Suprapubic skin (tissue), 4 donors: ENCODE data around the gene EPHA10. TPM values are rescaled to one million over a fixed set of nuclear protein-coding genes. Genes with fewer than 3 reads are reported as not detected.

ENCODE experiments used
- DNase-seq, 2 donors: peaks; one replicate each; pipeline ENCODE4 v3.0.0-alpha.2; 2019; ENCODE audit warnings: low spot score in 2 of 2
- H3K27ac ChIP-seq: fragments of 200-600 bp; sonication (generic); one replicate; pipeline ENCODE4 v1.5.1; 2019
- H3K27me3 ChIP-seq: fragments of 200-600 bp; sonication (generic); one replicate; pipeline ENCODE4 v1.5.1; 2019
- H3K36me3 ChIP-seq: fragments of 200-600 bp; sonication (generic); one replicate; pipeline ENCODE4 v1.5.1; 2019
- H3K4me1 ChIP-seq: fragments of 200-600 bp; sonication (generic); one replicate; pipeline ENCODE4 v1.5.1; 2019
- H3K4me3 ChIP-seq: fragments of 200-600 bp; sonication (generic); one replicate; pipeline ENCODE4 v1.5.1; 2019; ENCODE audit warnings: mild to moderate bottlenecking
- H3K9me3 ChIP-seq: fragments of 200-600 bp; sonication (generic); one replicate; pipeline ENCODE4 v1.5.1; 2019
- CTCF ChIP-seq, 2 donors: fragments of 200-600 bp in 1 of 2; fragments of 450-650 bp in 1 of 2; sonication (generic) in 1 of 2; IDR thresholded peaks; one replicate each; pipeline ENCODE4 v1.5.1; 2016 to 2019; ENCODE audit warnings: antibody characterized with exemption in 2 of 2, mild to moderate bottlenecking in 1 of 2, moderate library complexity in 1 of 2
- EP300 ChIP-seq: sonication (generic); formaldehyde crosslinking; IDR thresholded peaks from one replicate; pipeline ENCODE4 v1.6.1; 2017; ENCODE audit warnings: antibody characterized with exemption
- POLR2A ChIP-seq, 2 donors: fragments of 450-650 bp; IDR thresholded peaks; one replicate each; pipeline ENCODE4 v1.6.1; 2017; ENCODE audit warnings: antibody characterized with exemption in 2 of 2, mild to moderate bottlenecking in 2 of 2, moderate library complexity in 2 of 2
- POLR2AphosphoS5 ChIP-seq, 3 donors: sonication (generic); formaldehyde crosslinking; IDR thresholded peaks; one replicate each; pipeline ENCODE4 v1.6.1; 2017; ENCODE audit warnings: antibody characterized with exemption in 3 of 3
- WGBS: methylation state at CpG from one replicate; pipeline ENCODE4 v1.1.5; 2018; 5-methylcytosine and 5-hydroxymethylcytosine counted together
- total RNA-seq, 4 donors: library from RNA; depleted of rRNA; stranded (reverse); fragments of >200 nt; gene quantifications; one replicate each; pipeline ENCODE4 v1.1.0, GENCODE V29; 2016

EPHA10 gene
- total RNA-seq, result under 1 TPM in 2 of 4 donors, not detected in 2; 0.23 to 0.34 TPM

- Histone ChIP-seq H3K27ac (no peak within 1 kb of the TSS), H3K4me3 (no peak within 1 kb of the TSS), H3K9me3 (no peaks in the 10 kb centered on the region), H3K27me3 (peaks cover 90% of the 10 kb centered on the region), H3K36me3 (no peaks in the 10 kb centered on the region), H3K4me1 (peaks cover 10% of the 10 kb centered on the region)
- 5% methylated on average over 18 of the region's 33 CpGs for WGBS
- no peak for DNase-seq
- TF ChIP-seq POLR2AphosphoS5 (IDR thresholded peaks at IDR 0.05) (no peak), CTCF (IDR thresholded peaks at IDR 0.05) (no peak), EP300 (no peak), POLR2A (IDR thresholded peaks at IDR 0.05) (no peak)
Observed at GRCh38 chr1:37764888-37765441, at the start of gene EPHA10. EPHA10 (minus strand) TSS chr1:37765120; CDS start chr1:37765066, 54 bp downstream.

GRCh38 chr1:37814252-37814651 lies 49.3 kb upstream of the EPHA10 start:
- TF ChIP-seq POLR2AphosphoS5 (IDR thresholded peaks at IDR 0.05) (no peak), POLR2A (IDR thresholded peaks at IDR 0.05) (no peak), CTCF (IDR thresholded peaks at IDR 0.05) (no peak), EP300 (no peak)
- Histone ChIP-seq H3K27ac (no peak overlapping the region), H3K9me3 (no peaks in the 10 kb centered on the region), H3K4me3 (no peak overlapping the region), H3K27me3 (no peaks in the 10 kb centered on the region), H3K36me3 (peaks cover 44% of the 10 kb centered on the region), H3K4me1 (peaks cover 19% of the 10 kb centered on the region)
- WGBS, result 76% methylated on average over 7 of the region's 7 CpGs
- no peak for DNase-seq

- H3K36me3 ChIP-seq, result peaks cover 38% of the 10 kb centered on the region
- peaks cover 25% of the 10 kb centered on the region for H3K4me1 ChIP-seq
- H3K9me3 ChIP-seq, result no peaks in the 10 kb centered on the region
- H3K27me3 ChIP-seq, result no peaks in the 10 kb centered on the region
- 62% methylated on average over 1 of the region's 2 CpGs for WGBS
- no peak overlapping the region for H3K4me3 ChIP-seq
- TF ChIP-seq EP300, result no peak
- no peak for TF ChIP-seq POLR2A (IDR thresholded peaks at IDR 0.05)
- TF ChIP-seq CTCF (IDR thresholded peaks at IDR 0.05), result no peak
- TF ChIP-seq POLR2AphosphoS5 (IDR thresholded peaks at IDR 0.05), result no peak
- no peak overlapping the region for H3K27ac ChIP-seq
- no peak for DNase-seq
Observed at GRCh38 chr1:37813529-37814145, 48.7 kb upstream of the EPHA10 start.

- peaks cover 20% of the 10 kb centered on the region for H3K36me3 ChIP-seq
- peaks cover 39% of the 10 kb centered on the region for H3K4me1 ChIP-seq
- no peak overlapping the region for H3K4me3 ChIP-seq
- H3K9me3 ChIP-seq, result no peaks in the 10 kb centered on the region
- no peaks in the 10 kb centered on the region for H3K27me3 ChIP-seq
- DNase-seq, result peak in 1 of 2 donors; percentile 79
- H3K27ac ChIP-seq, result peak overlapping the region; percentile 27
- 42% methylated on average over 7 of the region's 7 CpGs for WGBS
- no peak for TF ChIP-seq POLR2A (IDR thresholded peaks at IDR 0.05)
- TF ChIP-seq CTCF (IDR thresholded peaks at IDR 0.05), result peak; percentile 13 to 89
- no peak for TF ChIP-seq EP300
- no peak for TF ChIP-seq POLR2AphosphoS5 (IDR thresholded peaks at IDR 0.05)
Observed at GRCh38 chr1:37811027-37811655, 46.2 kb upstream of the EPHA10 start.

- H3K36me3 ChIP-seq, result peaks cover 21% of the 10 kb centered on the region
- WGBS, result 55% methylated on average over 2 of the region's 2 CpGs
- peaks cover 39% of the 10 kb centered on the region for H3K4me1 ChIP-seq
- no peak for TF ChIP-seq POLR2AphosphoS5 (IDR thresholded peaks at IDR 0.05)
- TF ChIP-seq EP300, result no peak
- TF ChIP-seq POLR2A (IDR thresholded peaks at IDR 0.05), result no peak
- no peak for TF ChIP-seq CTCF (IDR thresholded peaks at IDR 0.05)
- H3K9me3 ChIP-seq, result no peaks in the 10 kb centered on the region
- H3K4me3 ChIP-seq, result no peak overlapping the region
- DNase-seq, result no peak
- no peak overlapping the region for H3K27ac ChIP-seq
- H3K27me3 ChIP-seq, result no peaks in the 10 kb centered on the region
Observed at GRCh38 chr1:37809942-37810341, 45.0 kb upstream of the EPHA10 start.
